ENCODE results near the gene BOK. TPM values are rescaled to one million over a fixed set of nuclear protein-coding genes. Genes with fewer than 3 reads are reported as not detected.
"Not testable (repeated sequence)": the region's sequence is repeated elsewhere in the genome, so short reads cannot be mapped to it uniquely, and the experiment has no call there.

BOK gene
- total RNA-seq, 1 donor from 2014 or later = 6.9 TPM

- no peak for DNase-seq (ENCODE audit: low read depth, low spot score)
- no peaks in the 10 kb centered on the region for H3K27me3 Mint-ChIP-seq (ENCODE audit: low read depth)
- TF ChIP-seq, protein P1, sequence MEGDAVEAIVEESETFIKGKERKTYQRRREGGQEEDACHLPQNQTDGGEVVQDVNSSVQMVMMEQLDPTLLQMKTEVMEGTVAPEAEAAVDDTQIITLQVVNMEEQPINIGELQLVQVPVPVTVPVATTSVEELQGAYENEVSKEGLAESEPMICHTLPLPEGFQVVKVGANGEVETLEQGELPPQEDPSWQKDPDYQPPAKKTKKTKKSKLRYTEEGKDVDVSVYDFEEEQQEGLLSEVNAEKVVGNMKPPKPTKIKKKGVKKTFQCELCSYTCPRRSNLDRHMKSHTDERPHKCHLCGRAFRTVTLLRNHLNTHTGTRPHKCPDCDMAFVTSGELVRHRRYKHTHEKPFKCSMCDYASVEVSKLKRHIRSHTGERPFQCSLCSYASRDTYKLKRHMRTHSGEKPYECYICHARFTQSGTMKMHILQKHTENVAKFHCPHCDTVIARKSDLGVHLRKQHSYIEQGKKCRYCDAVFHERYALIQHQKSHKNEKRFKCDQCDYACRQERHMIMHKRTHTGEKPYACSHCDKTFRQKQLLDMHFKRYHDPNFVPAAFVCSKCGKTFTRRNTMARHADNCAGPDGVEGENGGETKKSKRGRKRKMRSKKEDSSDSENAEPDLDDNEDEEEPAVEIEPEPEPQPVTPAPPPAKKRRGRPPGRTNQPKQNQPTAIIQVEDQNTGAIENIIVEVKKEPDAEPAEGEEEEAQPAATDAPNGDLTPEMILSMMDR (conservative IDR thresholded peaks at IDR 0.05) = no peak
- peak overlapping the region; percentile 12 for H3K4me3 Mint-ChIP-seq
- H3K4me1 Mint-ChIP-seq = peaks cover 5% of the 10 kb centered on the region
- H3K9me3 Mint-ChIP-seq = peaks cover 21% of the 10 kb centered on the region
- peak overlapping the region; percentile 75 for H3K27ac Mint-ChIP-seq (ENCODE audit: unreplicated experiment)
- peaks cover 47% of the 10 kb centered on the region for H3K36me3 Mint-ChIP-seq (ENCODE audit: low read depth)
These were observed 25.9 kb downstream of the BOK start for GRCh38 chr2:241584436-241584835.

DNA sequence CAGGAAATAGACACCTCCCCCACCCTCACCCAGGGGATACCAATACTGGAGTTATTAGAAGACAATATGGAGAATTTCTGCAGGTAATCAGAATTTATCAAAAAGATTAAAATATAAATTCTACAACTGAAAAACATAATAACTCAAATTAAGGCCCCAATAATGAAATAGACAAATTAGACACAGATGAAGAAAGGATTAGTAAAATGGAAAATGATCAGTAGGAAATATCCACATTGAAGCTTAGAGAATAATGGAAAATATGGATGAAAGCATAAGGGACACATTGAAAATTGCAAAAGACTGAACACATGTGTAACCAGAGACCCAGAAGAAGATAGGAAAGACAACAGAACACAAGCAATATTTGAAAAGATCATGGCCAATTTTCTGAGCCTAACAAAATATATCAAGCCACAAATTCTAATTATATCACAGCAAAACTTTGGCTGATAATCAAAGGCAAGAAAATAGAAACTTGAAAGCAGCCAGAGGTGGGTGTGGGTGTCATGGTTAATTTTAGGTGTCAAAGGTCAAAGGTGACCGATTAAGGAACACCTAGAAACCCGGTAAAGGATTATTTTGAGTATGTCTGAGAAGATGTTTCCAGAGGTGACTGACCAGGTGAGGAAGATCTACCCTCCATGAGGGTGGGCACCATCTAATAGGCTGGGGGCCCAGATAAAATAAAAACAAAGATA is 28.2 kb downstream of the BOK start:
- Mint-ChIP-seq H3K36me3 (ENCODE audit: low read depth) (peaks cover 38% of the 10 kb centered on the region), H3K27me3 (ENCODE audit: low read depth) (no peaks in the 10 kb centered on the region), H3K27ac (ENCODE audit: unreplicated experiment) (no peak overlapping the region), H3K9me3 (peaks cover 21% of the 10 kb centered on the region), H3K4me3 (no peak overlapping the region), H3K4me1 (peaks cover 5% of the 10 kb centered on the region)
- DNase-seq (ENCODE audit: low read depth, low spot score) = no peak
- TF ChIP-seq, protein P1 (conservative IDR thresholded peaks at IDR 0.05) = no peak

DNA sequence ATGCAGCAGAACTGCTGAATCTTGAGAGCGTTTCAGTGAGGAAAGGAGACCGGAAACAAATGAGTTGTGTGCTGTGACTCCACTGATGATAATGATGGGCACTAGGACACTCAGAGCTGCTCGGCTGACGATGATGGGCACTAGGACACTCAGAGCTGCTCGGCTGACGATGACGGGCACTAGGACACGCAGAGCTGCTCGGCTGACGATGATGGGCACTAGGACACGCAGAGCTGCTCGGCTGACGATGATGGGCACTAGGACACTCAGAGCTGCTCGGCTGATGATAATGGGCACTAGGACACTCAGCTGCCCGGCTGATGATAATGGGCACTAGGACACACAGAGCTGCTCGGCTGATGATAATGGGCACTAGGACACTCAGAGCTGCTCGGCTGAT is 31.3 kb downstream of the BOK start:
- not testable (repeated sequence) for H3K4me3 Mint-ChIP-seq; H3K36me3 Mint-ChIP-seq (ENCODE audit: low read depth); H3K27ac Mint-ChIP-seq (ENCODE audit: unreplicated experiment)

DNA sequence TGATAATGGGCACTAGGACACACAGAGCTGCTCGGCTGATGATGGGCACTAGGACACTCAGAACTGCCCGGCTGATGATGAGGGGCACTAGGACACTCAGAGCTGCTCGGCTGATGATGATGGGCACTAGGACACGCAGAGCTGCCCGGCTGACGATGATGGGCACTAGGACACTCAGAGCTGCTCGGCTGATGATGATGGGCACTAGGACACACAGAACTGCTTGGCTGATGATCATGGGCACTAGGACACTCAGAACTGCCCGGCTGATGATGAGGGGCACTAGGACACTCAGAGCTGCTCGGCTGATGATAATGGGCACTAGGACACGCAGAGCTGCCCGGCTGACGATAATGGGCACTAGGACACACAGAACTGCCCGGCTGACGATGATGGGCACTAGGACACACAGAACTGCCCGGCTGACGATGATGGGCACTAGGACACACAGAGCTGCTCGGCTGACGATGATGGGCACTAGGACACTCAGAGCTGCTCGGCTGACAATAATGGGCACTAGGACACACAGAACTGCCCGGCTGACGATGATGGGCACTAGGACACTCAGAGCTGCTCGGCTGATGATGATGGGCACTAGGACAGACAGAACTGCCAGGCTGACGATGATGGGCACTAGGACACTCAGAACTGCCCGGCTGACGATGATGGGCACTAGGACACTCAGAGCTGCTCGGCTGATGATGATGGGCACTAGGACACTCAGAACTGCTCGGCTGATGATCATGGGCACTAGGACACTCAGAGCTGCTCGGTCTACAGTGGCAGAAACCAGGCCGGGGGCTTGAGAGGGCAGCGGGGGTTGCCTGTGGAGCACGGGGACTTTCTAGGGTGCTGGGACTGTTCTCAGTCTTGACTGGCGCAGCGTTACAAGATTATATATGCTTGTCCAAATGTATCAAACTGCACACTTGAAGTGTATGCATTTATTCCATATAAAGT is 32.2 kb downstream of the BOK start:
- H3K4me1 Mint-ChIP-seq; H3K27me3 Mint-ChIP-seq (ENCODE audit: low read depth); H3K9me3 Mint-ChIP-seq; H3K27ac Mint-ChIP-seq (ENCODE audit: unreplicated experiment); DNase-seq (ENCODE audit: low read depth, low spot score); H3K36me3 Mint-ChIP-seq (ENCODE audit: low read depth); H3K4me3 Mint-ChIP-seq: not testable (repeated sequence)

More for the DNA sequence above, 31.3 kb downstream of the BOK start:
- DNase-seq (ENCODE audit: low read depth, low spot score); H3K9me3 Mint-ChIP-seq; H3K4me1 Mint-ChIP-seq; H3K27me3 Mint-ChIP-seq (ENCODE audit: low read depth): not testable (repeated sequence)

- DNase-seq (ENCODE audit: low read depth, low spot score) = no peak
- H3K36me3 Mint-ChIP-seq (ENCODE audit: low read depth) = no peaks in the 10 kb centered on the region
- no peaks in the 10 kb centered on the region for H3K27me3 Mint-ChIP-seq (ENCODE audit: low read depth)
- no peak overlapping the region for H3K27ac Mint-ChIP-seq (ENCODE audit: unreplicated experiment)
- H3K9me3 Mint-ChIP-seq = peaks cover 6% of the 10 kb centered on the region
- no peaks in the 10 kb centered on the region for H3K4me1 Mint-ChIP-seq
- no peak overlapping the region for H3K4me3 Mint-ChIP-seq
- TF ChIP-seq, protein P1 (conservative IDR thresholded peaks at IDR 0.05) = no peak
These were observed 33.7 kb downstream of the BOK start for GRCh38 chr2:241592126-241592845.

DNA sequence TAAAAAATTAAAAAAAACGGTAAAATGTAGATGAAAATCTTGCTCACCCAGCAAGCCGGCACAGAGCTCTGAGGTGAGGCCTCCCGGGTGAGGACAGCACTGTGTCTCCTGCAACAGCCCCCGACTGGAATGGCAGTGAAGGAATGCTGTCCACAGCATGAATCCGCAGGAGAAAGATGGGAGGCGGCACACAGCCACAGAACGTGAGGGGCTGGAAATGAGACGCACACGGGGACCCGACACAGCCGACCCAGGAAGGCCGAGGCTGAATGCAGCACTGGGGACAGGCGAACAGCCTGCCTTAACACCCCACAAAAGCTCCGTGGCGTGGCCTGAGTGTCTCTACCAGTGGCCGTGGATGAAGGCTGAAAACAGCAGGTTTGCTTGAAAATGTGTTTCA is 34.7 kb downstream of the BOK start:
- Mint-ChIP-seq H3K9me3 (peaks cover 5% of the 10 kb centered on the region), H3K27ac (ENCODE audit: unreplicated experiment) (no peak overlapping the region), H3K36me3 (ENCODE audit: low read depth) (no peaks in the 10 kb centered on the region), H3K27me3 (ENCODE audit: low read depth) (no peaks in the 10 kb centered on the region), H3K4me3 (no peak overlapping the region), H3K4me1 (no peaks in the 10 kb centered on the region)
- TF ChIP-seq, protein P1 (conservative IDR thresholded peaks at IDR 0.05) = no peak
- no peak for DNase-seq (ENCODE audit: low read depth, low spot score)
